SU-DHL-6 (cell line): ENCODE results near the gene ILDR2.

Experiments
- H2AFZ ChIP-seq: fragments of 200-600 bp; sonication (generic); 2 replicates; pipeline ENCODE4 v1.6.1; 2014; ENCODE audit warnings: low read depth, mild to moderate bottlenecking, moderate library complexity, mixed read lengths, antibody characterized with exemption, low read length; ENCODE audit not compliant: severe bottlenecking
- H3F3A ChIP-seq: fragments of 200-600 bp; shearing (Covaris generic); 2 replicates; pipeline ENCODE4 v1.6.0; 2016; ENCODE audit warnings: antibody characterized with exemption, mild to moderate bottlenecking; ENCODE audit not compliant: insufficient read depth
- H3K27ac ChIP-seq: fragments of 200-600 bp; sonication (generic); 2 replicates; pipeline ENCODE4 v1.5.1; 2016; ENCODE audit warnings: low read depth, mild to moderate bottlenecking, low read length, moderate library complexity, mixed read lengths
- H3K27me3 ChIP-seq: fragments of 200-600 bp; sonication (generic), shearing (Covaris generic); 2 replicates; pipeline ENCODE4 v1.6.0; 2014; ENCODE audit warnings: mild to moderate bottlenecking, low read length
- H3K36me3 ChIP-seq: fragments of 200-600 bp; sonication (generic); 2 replicates; pipeline ENCODE4 v1.6.1; 2014; ENCODE audit warnings: mild to moderate bottlenecking, low read length, mixed read lengths
- H3K4me2 ChIP-seq: fragments of 300-600, 200-600 bp; shearing (Covaris generic), sonication (generic); 2 replicates; pipeline ENCODE4 v1.6.0; 2014; ENCODE audit warnings: low read length, low read depth, mild to moderate bottlenecking; ENCODE audit not compliant: poor library complexity, severe bottlenecking
- H3K4me3 ChIP-seq: fragments of 200-600 bp; sonication (generic); 2 replicates; pipeline ENCODE4 v1.5.1; 2014; ENCODE audit warnings: antibody characterized with exemption, low read length, mild to moderate bottlenecking, mixed read lengths; ENCODE audit not compliant: insufficient read depth, poor library complexity, severe bottlenecking
- H3K79me2 ChIP-seq: fragments of 200-600 bp; sonication (generic); 2 replicates; pipeline ENCODE4 v1.6.1; 2014; ENCODE audit warnings: mild to moderate bottlenecking, low read length, moderate library complexity; ENCODE audit not compliant: insufficient read depth
- H3K9ac ChIP-seq: fragments of 200-600 bp; sonication (generic); 2 replicates; pipeline ENCODE4 v1.7.0; 2014; ENCODE audit warnings: mild to moderate bottlenecking, low read length
- H3K9me2 ChIP-seq: fragments of 200-600 bp; sonication (generic); replicated peaks from 2 replicates; pipeline ENCODE4 v1.6.1; 2014; ENCODE audit warnings: low read length; ENCODE audit not compliant: insufficient read depth
- H3K9me3 ChIP-seq: fragments of 200-600 bp; sonication (generic); 2 replicates; pipeline ENCODE4 v1.6.1; 2014; ENCODE audit warnings: low read length, mixed read lengths; ENCODE audit not compliant: insufficient read depth
- H4K20me1 ChIP-seq: fragments of 200-600 bp; sonication (generic); 2 replicates; pipeline ENCODE4 v1.6.1; 2014; ENCODE audit warnings: low read depth, mild to moderate bottlenecking, antibody characterized with exemption, low read length, moderate library complexity, mixed read lengths
- EZH2phosphoT487 ChIP-seq: fragments of 200-600 bp; sonication (generic), shearing (Covaris generic); conservative IDR thresholded peaks from 2 replicates; pipeline ENCODE4 v1.6.1; 2018; ENCODE audit warnings: mild to moderate bottlenecking, antibody characterized with exemption, low read length, moderate library complexity, mixed read lengths
- TF ChIP-seq, protein P1 (sequence below): fragments of 200-600 bp; sonication (generic); IDR thresholded peaks from one replicate; pipeline ENCODE4 v1.5.1; 2017; ENCODE audit warnings: antibody characterized with exemption, mild to moderate bottlenecking, low read length, moderate library complexity; ENCODE audit not compliant: insufficient read depth, poor library complexity, severe bottlenecking

Gene ILDR2

DNA sequence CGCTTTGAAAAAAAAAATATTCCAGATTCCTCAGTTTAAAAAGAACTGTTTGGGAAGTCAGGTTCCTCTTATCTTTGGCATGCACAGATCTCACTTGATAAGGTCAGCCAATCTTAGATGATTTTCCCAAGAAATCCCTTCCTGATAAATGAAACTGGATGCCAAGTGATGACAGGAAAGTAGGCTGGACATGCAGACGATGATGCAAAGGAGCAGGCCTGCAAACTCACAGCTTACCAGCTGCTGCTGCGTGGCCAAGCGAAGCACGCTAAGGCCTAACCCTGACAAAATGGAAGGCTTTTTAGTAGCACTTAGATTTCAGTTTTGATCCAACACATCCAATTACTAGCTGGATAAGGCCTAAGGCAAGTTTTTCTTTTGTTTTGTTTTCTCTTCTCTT lies 109.4 kb downstream of the ILDR2 start:
- Histone ChIP-seq H3K79me2 (peaks cover 29% of the 10 kb centered on the region), H3K4me3 (no peak overlapping the region), H3K9ac (no peak overlapping the region), H3K27me3 (no peaks in the 10 kb centered on the region), H3K9me2 (no peaks in the 10 kb centered on the region), H2AFZ (no peak overlapping the region), H3F3A (no peaks in the 10 kb centered on the region), H4K20me1 (no peaks in the 10 kb centered on the region), H3K36me3 (peaks cover 21% of the 10 kb centered on the region; the same call in 1 of the 2 replicates), H3K27ac (no peak overlapping the region), H3K4me2 (no peak overlapping the region), H3K9me3 (no peaks in the 10 kb centered on the region)
- no peak for TF ChIP-seq EZH2phosphoT487
- TF ChIP-seq, protein P1, sequence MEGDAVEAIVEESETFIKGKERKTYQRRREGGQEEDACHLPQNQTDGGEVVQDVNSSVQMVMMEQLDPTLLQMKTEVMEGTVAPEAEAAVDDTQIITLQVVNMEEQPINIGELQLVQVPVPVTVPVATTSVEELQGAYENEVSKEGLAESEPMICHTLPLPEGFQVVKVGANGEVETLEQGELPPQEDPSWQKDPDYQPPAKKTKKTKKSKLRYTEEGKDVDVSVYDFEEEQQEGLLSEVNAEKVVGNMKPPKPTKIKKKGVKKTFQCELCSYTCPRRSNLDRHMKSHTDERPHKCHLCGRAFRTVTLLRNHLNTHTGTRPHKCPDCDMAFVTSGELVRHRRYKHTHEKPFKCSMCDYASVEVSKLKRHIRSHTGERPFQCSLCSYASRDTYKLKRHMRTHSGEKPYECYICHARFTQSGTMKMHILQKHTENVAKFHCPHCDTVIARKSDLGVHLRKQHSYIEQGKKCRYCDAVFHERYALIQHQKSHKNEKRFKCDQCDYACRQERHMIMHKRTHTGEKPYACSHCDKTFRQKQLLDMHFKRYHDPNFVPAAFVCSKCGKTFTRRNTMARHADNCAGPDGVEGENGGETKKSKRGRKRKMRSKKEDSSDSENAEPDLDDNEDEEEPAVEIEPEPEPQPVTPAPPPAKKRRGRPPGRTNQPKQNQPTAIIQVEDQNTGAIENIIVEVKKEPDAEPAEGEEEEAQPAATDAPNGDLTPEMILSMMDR: no peak

GRCh38 chr1:166859597-166859996 lies 115.7 kb downstream of the ILDR2 start:
- peaks cover 10% of the 10 kb centered on the region; the same call in 1 of the 2 replicates for H3F3A ChIP-seq
- TF ChIP-seq EZH2phosphoT487: no peak
- TF ChIP-seq, protein P1: no peak
- H3K27me3 ChIP-seq: no peaks in the 10 kb centered on the region
- H2AFZ ChIP-seq: no peak overlapping the region
- H3K27ac ChIP-seq: no peak overlapping the region
- no peak overlapping the region for H3K9ac ChIP-seq
- H3K4me2 ChIP-seq: no peak overlapping the region
- H4K20me1 ChIP-seq: peaks cover 13% of the 10 kb centered on the region; the same call in 1 of the 2 replicates
- peaks cover 6% of the 10 kb centered on the region; the same call in 1 of the 2 replicates for H3K79me2 ChIP-seq
- H3K9me3 ChIP-seq: no peaks in the 10 kb centered on the region
- no peak overlapping the region for H3K4me3 ChIP-seq
- H3K36me3 ChIP-seq: peaks cover 41% of the 10 kb centered on the region
- no peaks in the 10 kb centered on the region for H3K9me2 ChIP-seq

GRCh38 chr1:166858726-166859419 lies 116.5 kb downstream of the ILDR2 start:
- Histone ChIP-seq H3K4me3 (no peak overlapping the region), H4K20me1 (peaks cover 13% of the 10 kb centered on the region; the same call in 1 of the 2 replicates), H3K36me3 (peaks cover 44% of the 10 kb centered on the region), H2AFZ (no peak overlapping the region), H3K9me3 (no peaks in the 10 kb centered on the region), H3F3A (peaks cover 12% of the 10 kb centered on the region; the same call in 1 of the 2 replicates), H3K4me2 (no peak overlapping the region), H3K79me2 (peaks cover 13% of the 10 kb centered on the region; the same call in 1 of the 2 replicates), H3K9me2 (no peaks in the 10 kb centered on the region), H3K9ac (no peak overlapping the region), H3K27me3 (no peaks in the 10 kb centered on the region), H3K27ac (no peak overlapping the region)
- TF ChIP-seq EZH2phosphoT487: no peak
- TF ChIP-seq, protein P1: no peak
